GM21619 (cell line): ENCODE data around the gene C2CD4D.
A peak's percentile ranks its signal among the peaks of the same experiment; 100 is the strongest.

Experiments used
- ATAC-seq: cut with Tn5 transposase; IDR thresholded peaks from one replicate; pipeline ENCODE4 v1.9.1; 2021; ENCODE audit not compliant: unreplicated experiment

C2CD4D gene

GRCh38 chr1:151790940-151791651 lies 48.5 kb downstream of the C2CD4D start:
- peak; percentile 1 for ATAC-seq

GRCh38 chr1:151790071-151790939 lies 49.3 kb downstream of the C2CD4D start, which contains the start of gene TDRKH:
TSS of gene TDRKH (minus strand) at chr1:151790500. CDS start at chr1:151783022, 7,478 bp downstream.
- ATAC-seq: peak; percentile 97
